K562 (cell line): ENCODE results near the gene PTPN7.

ENCODE experiments used
- MAZ ChIP-seq, 2 experiments: fragments of 450-650 bp in 1 of 2; sonication (generic) in 1 of 2; formaldehyde crosslinking; IDR thresholded peaks in 1 of 2; conservative IDR thresholded peaks in 1 of 2; 2 replicates each; pipeline versions ENCODE4 v1.4.0 to v1.5.0; 2020; ENCODE audit warnings: mild to moderate bottlenecking in 1 of 2, missing genetic modification reagents in 1 of 2
- U2AF1 ChIP-seq: fragments of 200-400 bp; formaldehyde crosslinking; optimal IDR thresholded peaks from 2 replicates; pipeline ENCODE3; 2017; ENCODE audit warnings: mild to moderate bottlenecking, low read depth, low read length, moderate library complexity

- TF ChIP-seq MAZ (CRISPR knock-in tag; conservative IDR thresholded peaks at IDR 0.05 in 1 of 2, IDR thresholded peaks at IDR 0.05 in 1 of 2) (no peak), U2AF1 (no peak)
These were observed 9.4 kb downstream of the PTPN7 start for GRCh38 chr1:202151045-202151444.
